Stimulated activated CD4-positive, alpha-beta T cell treated with anti-CD3 and anti-CD28 coated beads, TNF-alpha, amount 100 ng/mL, for 4 hours (primary cell): ENCODE measurements around the gene ANGPT4.

Experiments used
- DNase-seq, 3 experiments: peaks; one replicate each; pipeline ENCODE4 v3.0.0-alpha.2; 2020; ENCODE audit warnings: low read depth in 3 of 3

The ANGPT4 gene

DNA sequence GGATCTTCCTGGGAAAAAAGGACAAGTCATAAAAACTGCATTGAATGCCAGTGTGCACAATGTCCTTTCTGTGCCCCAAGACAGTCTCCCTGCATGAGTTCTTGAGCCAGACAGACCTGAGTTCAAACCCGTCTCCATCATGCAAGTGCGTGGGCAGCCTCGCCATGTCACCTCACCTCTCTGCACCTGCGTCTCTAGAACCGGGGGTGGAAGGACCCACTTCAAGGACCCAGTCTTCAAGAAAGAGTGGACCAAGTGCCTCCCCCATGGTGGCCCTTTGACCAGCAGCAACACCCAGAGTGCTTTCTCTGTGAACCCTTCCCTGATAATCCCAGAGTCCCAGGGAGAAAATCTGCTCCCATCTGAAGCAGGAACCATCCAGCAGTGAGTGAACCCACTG, 23.5 kb upstream of the ANGPT4 start:
- DNase-seq: no peak

DNA sequence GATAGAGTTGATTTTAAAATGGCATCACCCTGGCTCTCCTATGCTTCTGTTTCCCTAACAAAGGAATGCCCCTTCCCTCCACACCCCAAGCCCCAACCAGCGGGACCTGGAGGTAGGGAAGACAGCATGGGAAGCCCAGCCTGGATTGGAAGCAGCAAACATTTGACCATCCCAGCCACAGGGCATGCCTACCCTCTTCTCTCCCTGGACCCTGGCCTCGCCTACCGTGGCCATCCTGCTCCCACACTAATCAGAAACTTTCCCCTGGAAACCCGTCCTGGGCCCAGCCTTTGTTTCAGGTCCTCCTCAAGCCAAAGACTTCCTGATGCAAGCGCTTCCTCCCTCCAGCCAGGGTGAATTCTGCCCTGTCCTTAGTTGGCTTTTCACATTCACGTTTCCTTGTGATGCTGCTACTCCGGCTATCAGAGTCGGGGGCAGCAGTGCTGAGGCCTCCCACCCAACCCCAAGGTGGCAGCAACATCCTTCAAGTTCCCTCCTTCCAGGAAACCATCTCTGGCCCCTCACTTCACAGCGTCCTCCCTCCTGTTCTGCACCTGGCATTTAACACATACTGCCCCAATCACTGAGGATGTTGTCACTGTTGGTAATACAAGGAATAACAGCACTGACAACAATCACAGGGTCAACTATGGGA, 18.2 kb upstream of the ANGPT4 start:
- DNase-seq: no peak

DNA sequence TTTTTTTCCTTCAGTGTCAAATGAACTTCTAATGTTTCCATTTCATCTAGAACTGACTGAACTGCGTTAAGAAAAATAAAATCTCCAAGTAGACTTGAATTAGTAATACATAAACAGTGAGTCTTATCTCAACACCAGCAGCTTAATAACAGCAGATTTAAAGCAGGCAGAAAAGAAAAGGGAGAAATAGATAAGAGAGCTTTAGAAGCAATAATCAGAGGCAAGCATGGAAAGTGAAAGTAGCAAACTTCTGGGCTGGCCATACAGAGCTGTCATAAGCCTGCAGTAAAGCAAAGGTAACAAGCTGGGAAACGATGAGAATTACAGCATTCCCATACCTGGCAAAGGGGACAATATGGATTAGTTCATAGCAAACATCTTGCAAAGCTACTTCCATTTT, 16.9 kb upstream of the ANGPT4 start:
- no peak for DNase-seq

DNA sequence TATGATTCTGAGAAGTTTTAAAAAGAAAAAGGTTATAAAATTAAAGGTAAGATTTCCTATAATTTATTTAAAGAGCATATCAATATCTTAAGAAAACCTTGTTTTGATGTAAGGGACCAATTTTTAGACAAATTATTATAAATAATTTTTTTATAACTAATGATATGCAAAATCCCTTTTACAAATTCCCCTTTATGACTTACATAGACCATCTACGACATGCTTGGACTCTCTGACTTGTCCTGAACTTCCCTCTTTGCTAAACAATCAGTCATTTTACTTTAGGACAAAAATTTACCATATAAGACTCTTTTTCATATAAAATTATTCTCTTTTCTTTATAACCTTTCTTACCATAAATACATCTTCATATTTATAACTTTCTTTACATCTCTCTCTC, 15.3 kb upstream of the ANGPT4 start:
- no peak for DNase-seq

DNA sequence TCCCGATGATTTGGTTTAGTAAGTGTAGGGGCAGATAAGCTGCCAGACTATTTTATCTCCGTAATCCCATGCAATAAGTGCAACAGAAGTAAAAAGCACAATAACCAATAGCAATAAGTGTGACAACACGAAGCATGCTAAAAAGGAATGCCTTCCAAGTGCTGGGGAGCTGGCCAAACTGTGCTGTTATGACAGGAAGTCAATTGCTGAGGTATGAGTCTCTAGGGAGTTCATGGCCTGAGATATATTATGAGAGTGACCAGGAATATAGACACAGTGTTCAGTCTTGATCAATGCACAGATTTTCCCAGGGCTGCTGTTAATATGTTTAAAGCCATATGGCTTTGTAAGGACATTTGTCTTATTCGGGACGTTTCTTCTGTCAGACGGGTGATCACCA, 10.5 kb upstream of the ANGPT4 start:
- DNase-seq: no peak

DNA sequence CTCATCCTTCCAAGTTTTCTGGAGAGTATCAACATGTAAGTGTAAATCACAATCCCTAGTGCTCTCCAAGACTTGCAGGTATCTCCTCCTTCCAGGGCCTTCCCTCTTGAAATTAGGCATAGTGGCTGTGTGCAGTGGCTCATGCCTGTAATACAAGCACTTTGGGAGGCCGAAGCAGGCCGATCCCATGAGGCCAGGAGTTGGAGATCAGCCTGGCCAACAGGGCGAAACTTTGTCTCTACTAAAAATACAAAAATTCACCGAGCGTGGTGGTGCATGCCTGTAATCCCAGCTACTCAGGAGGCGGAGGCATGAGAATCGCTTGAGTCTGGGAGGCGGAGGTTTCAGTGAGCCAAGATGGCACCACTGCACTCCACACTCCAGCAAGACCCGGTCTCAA, 9.4 kb upstream of the ANGPT4 start:
- DNase-seq: no peak

DNA sequence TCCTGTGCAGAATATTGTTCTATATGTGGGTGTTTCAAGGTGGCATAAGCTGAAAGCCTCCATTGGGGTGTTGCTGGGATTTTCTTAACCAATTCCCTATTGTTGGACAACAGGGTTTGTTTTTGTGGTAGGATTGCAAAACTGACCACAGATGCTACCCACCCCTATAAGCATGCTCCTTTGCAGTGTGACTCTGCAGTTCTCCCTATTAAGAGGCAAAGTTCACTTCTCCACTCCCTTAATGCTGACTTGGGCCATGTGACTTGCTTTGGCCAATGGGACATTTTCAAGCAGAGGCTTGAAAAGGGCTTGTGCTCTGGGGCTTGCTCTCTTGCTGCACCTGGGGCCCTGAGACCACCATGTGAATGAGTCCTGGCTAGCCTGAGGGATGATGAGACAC, 8.5 kb upstream of the ANGPT4 start:
- DNase-seq: no peak

DNA sequence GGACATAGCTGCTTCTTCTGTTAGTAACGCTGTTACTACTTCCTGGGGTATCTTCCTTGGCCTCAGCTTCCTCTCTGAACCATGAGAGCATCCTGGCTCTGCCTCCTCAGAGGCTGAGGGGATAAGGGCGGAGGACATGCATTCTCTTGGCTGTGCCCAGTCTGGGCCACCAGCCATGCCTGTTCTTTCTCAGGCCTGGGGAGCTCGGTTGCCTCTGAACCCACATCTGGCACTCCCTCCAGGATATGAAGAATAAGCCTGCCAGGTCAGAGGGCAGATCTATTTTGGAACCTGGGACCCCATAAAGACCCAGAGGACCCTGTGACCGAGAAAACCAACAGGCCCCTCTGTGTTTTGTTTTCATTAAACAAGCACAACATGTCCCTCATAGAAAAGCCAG, 6.6 kb upstream of the ANGPT4 start:
- DNase-seq: no peak

DNA sequence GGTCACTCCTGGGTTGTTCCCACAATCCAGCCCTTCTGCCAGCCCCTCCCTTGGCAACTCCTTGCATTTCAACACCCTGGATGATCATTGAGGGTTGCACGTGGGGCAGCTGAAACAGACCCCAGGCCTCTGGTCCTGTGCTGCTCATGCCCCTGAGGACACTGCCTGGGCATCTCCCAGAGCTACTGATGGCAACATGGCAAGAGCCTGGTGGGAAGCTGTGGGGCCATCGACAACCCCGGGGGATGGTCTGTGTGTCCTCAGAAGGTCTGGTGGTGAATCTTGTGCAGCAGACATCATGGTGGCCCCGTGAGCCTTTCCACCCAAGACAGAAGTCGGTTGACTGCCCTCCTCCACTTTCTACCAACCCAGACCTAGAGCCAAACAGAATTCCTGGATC, 4.9 kb upstream of the ANGPT4 start:
- no peak for DNase-seq

DNA sequence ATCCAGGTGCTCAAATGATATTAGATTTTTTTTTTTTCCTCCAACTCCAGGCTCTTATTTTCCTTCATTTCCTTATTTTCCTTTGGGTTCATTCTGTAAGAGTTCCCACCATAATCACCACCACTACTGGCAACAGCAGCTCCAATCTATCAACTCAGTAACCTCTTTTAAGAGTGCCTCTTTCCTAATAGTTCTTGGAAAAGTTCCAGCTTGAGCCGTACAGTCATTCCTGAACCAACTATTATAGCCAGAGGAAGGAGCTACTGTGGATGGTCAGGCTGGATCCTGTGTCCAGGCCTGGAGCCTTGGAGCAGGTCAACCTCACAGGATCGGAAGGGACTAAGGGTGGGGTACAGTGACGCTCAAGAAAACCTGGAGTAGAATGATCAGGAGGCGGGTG, 4.2 kb upstream of the ANGPT4 start:
- no peak for DNase-seq

DNA sequence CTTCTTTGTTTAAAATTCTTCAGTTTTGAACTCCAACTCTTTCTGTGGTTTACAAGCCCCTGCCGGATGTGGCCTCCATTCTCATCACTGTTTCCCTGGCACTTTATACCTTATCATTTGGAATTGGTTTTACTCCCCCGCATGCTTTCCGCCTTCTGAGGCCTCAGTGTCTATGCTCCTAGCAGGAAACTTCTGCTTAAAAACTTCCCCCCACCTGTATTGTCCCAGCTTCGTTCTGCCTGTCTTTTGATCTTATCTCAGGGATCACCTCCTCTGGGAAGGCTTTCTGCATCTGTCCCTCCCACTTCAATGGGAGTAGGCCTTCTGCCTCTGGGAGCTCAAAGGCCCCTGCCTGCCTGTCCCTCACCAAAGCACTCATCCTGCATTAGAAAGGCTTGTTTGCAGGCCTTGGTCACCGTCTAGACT, 3.4 kb upstream of the ANGPT4 start:
- no peak for DNase-seq

DNA sequence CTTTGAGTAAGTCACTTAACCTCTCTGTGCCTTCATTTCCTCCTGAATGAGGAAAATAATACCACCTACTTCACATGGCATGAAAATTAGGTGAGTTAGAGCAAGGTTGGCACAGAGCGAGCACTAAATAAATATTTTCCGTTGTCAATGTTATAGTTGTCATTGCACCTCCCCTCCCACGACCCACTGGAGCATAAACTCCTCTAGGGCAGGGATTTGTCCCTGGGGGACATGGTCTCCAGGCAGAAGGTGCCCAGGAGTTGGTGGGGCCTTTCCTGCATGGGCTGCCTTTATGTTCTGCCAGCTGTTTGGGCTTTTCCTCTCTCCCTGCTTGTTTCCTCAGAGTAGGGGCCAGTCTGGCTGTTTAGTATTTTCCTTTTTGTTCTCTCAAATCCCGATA, 1.3 kb upstream of the ANGPT4 start:
- no peak for DNase-seq

DNA sequence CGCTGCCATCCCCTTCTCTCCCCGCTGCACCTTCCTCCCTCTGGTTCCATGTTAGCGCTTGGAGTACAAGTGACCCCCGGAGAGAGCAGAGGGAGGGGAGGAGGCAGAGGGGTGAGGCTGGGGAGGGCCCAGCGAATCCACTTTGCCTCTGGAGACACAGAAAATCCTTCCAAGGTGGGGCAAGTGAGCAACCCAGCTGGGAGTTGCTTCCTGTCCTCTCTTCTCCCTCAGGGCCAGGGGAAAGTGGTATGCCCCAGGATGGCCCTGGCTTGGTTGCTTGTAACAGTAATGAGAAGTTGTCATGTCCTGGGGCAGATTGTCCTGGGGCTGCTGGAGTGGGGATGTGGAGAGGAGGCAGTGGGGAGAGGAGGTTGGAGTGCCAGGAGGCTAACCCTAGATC, 691 bp upstream of the ANGPT4 start:
- no peak for DNase-seq

DNA sequence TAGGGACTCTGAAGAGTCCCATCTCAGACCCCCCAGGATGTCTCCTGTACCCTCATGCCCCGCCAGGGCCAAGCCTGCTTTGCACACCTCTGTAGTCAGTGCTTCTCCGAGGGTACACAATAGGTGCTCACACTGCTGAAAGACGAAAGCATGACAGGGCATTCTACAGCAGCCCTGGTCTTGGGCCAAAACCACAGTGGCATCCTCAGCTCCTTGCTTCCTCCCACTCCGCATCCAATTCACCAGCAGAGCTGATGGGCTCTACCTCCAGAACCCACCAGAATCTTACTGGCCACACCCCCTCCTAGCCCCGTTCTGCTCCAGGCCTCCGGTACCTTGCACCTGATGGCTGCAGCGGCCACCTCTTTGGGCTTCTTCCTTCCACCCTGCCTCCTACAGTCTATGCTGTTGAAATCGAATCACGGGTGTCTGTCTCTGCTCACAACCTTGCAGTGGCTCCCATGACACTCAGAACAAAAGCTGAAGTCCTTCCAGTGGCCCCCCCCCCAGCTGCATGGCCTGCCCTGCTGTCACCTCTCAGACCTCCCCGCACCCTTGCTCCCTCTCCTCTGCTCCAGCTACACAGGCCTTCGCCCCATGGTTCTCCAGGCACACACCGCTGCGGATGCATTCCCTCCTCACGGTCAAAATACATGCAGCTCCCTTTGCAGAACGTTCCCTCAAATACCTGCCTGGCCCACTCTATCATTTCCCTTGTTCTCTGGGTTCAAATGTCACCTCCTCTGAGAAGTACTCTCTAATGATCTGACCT, 1.2 kb downstream of the ANGPT4 start:
- DNase-seq: no peak

DNA sequence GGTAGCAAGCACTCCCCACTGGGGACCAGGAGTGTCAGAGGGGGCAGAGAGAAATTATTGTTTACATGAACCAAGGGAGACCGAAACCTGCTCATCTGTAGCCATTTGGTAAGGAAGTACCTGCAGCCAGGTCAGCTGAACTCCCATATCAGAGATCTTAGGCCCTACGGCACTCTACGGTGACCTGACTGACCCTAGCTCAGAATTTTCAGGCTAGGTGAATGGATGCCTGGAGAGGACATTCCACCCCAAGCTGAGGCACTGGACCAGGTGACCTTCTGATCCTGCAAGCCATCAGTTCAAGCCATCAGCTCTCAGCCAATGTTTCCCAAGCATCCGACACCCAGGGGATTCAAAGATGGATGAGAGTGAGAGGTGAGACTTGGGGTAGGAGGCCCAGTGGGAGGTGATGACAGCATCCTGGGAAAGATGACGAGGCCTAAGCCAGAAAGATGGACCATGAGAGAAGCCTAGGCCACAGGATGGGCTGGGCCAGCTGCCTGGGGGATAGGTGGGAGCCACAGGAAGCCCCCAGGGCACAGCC, 2.8 kb downstream of the ANGPT4 start:
- DNase-seq: no peak

DNA sequence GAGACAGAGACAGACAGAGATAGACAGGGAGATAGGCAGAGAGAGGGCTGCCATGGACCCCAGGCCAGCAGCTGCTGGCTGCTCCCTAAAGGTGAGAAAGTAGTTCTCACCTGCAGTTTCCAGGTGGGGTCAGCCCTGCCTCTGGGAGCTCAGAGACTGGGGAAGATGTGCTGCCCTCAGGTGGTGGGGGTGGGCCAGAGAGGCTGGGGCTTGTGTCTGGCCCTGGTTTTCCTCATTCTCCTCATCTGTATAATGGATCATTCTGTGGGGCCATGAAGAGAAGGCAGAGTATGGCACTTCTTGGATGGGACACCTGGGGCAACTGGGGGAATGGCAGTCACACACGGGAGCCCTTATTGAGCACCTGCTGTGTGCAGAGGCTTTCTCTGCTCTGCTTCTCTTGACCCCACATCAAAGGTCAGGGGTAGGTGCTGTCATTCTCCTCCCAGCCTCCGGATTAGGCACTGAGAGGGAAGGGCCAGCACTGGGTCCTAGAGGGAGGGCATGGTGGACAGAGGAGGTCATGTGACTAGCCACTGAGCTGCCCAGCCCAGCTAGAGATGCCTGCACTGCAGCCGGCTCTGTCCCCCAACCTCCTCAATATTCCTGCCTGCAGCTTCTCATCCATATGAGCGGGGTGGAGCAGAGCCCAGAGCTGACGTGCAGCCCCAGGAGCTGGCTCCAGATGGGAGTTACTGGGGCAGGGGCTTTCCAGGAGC, 4.1 kb downstream of the ANGPT4 start:
- no peak for DNase-seq

DNA sequence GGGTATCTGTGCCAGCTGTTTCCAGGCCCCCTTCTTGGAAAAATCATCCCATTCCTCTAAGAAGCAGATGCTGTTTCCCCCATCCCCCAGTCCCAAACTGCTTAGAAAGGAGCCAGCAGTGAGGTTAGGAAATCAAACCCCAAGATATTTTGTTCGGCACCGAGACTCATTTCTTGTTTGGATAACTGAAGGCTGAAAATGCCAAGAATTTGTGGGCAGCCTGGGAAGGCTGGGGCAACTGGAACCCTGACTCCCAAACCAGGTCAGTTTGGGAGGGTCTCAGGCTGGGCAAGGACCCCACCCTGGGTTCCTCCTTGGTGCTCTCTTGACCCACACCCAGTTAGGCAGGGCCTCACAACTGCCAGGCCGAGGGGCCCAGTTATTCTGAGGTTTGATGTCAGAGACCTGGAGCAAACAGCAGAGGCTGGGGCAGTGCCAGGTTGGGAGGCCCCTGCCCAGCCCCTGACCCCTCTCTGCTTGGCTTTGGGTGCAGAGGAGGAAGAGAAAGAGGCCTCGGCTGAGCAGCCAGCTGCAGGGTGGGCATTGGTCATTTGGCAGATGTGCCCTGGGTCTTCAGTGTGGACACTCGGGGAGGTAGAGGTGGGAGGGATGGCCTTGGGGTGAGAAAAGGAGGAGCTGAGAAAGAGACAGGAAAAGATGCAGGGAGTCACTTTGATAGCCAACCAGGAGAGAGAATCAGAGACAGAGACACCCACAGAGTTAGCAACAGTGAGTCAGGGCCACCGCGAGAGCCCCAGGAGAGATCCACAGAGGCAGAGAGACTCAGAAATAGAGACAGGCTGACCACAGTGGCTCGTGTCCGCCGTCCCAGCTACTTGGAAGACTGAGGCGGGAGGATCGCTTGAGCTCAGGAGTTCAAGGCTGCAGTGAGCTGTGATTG, 5.0 kb downstream of the ANGPT4 start:
- no peak for DNase-seq

DNA sequence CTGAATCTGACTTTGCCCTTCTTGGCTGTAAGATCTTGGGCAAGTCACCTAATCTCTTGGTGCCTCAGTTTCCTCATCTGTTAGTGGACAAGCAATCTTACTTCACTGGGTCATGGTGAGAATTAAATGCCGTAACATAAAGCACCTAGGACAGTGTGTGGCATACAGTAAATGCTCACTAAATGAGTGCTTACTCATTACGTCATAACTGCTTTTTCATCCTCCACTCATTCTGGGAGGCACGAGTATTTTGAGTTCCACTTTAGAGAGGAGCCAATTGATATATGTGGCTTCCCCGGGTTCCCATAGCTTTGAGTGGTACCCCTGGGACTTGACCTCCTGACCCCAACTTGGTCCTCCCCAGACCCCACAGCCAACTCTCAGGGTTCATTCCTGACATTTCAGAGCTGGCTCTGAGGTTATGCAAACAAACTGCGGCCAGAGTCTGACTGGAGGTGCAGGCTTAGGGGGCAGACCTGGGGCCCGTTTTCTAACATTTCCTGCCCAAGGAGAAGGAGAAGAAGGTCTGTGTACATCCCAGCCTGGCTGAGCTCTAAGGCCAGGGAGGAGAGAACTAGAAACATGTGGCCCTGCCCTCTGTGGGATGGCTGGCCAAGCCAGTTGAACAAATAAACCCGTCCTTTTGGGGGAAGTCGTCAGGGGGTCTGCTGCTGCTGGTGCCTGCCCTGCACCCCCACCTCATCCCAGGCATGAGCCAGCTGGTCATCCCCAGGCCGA, 5.8 kb downstream of the ANGPT4 start:
- DNase-seq: no peak

DNA sequence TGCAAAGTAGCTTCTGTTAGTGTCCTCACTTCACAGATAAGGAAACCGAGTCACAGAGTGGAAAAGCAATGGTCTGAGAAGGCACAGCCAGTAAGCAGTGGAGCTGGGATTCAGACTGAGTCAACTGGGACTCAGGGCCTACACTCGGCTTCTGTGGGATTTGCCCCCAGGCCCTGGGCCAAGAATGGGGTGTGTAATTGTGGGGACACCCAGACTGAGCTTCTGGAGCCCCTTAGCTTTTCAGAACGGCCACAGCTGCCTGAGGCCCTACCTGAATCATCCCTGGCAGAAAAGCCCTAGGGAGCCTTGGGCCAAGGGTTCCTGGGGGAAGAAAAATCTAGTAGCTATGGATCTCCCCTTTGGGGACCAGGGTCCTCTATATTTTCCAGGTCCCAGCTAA, 6.5 kb downstream of the ANGPT4 start:
- DNase-seq: no peak

DNA sequence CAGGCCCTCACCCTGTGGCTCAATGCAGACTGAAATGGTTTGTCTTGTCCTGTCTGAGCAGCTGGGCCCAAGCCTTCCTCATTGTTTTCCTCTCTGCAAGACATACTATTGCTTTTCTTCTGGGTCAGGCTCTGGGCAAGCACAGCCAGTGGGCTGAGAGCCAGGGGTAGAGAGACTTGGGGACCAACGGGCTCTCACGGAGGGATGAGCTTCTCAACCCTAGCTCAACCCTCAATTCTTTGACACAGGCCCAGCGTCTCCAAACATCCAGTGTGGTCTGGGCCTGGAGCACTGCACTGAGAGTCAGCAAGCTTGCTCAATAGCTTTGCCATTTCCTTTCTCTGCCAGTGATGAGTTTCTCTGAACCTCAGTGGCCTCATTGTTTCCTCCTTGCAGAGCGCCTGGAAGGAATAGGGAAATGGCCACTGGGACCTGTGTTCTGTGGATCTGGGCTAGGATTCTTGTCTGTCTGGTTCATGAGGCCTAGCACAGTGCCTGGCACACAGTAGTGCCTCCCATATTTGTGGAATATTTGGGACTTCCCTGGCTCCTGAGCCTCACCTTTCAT, 9.3 kb downstream of the ANGPT4 start:
- no peak for DNase-seq
